Smooth muscle cell (in vitro differentiated cells): ENCODE measurements around the gene POMP. TPM values are rescaled to one million over a fixed set of nuclear protein-coding genes. Genes with fewer than 3 reads are reported as not detected.
"Not testable (repeated sequence)": the region's sequence is repeated elsewhere in the genome, so short reads cannot be mapped to it uniquely, and the experiment has no call there.

Experiments
- DNase-seq: peaks from one replicate; lab custom pipeline; 2025; ENCODE audit not compliant: unreplicated experiment; lab: John Stamatoyannopoulos, UW
- H2AFZ ChIP-seq: fragments of 200-600 bp; sonication (generic); 2 replicates; pipeline ENCODE4 v1.6.0; 2016; ENCODE audit warnings: antibody characterized with exemption, low read depth, mild to moderate bottlenecking
- H3F3A ChIP-seq: fragments of 200-600 bp; sonication (generic); 2 replicates; pipeline ENCODE4 v1.6.0; 2017; ENCODE audit warnings: antibody characterized with exemption, low read depth
- H3K27ac ChIP-seq: fragments of 200-600 bp; sonication (generic); 2 replicates; pipeline ENCODE4 v1.5.1; 2016; ENCODE audit warnings: low read depth, mild to moderate bottlenecking
- H3K27me3 ChIP-seq: fragments of 200-600 bp; sonication (generic); 2 replicates; pipeline ENCODE4 v1.6.1; 2016; ENCODE audit warnings: low read depth, mild to moderate bottlenecking
- H3K36me3 ChIP-seq: fragments of 200-600 bp; sonication (generic); 2 replicates; pipeline ENCODE4 v1.5.1; 2016; ENCODE audit warnings: low read depth
- H3K4me1 ChIP-seq: fragments of 200-600 bp; sonication (generic); 2 replicates; pipeline ENCODE4 v1.5.1; 2016; ENCODE audit warnings: low read depth
- H3K4me2 ChIP-seq: fragments of 200-600 bp; sonication (generic); 2 replicates; pipeline ENCODE4 v1.6.0; 2016; ENCODE audit warnings: mild to moderate bottlenecking
- H3K4me3 ChIP-seq: fragments of 200-600 bp; sonication (generic); 2 replicates; pipeline ENCODE4 v1.5.1; 2016; ENCODE audit warnings: mild to moderate bottlenecking
- H3K79me2 ChIP-seq: fragments of 200-600 bp; sonication (generic); 2 replicates; pipeline ENCODE4 v1.6.0; 2016; ENCODE audit warnings: low read depth, mild to moderate bottlenecking
- H3K9ac ChIP-seq: fragments of 200-600 bp; sonication (generic); 2 replicates; pipeline ENCODE4 v1.6.0; 2016; ENCODE audit warnings: low read depth
- H3K9me3 ChIP-seq: fragments of 200-600 bp; sonication (generic); replicated peaks from 2 replicates; pipeline ENCODE4 v1.5.1; 2016; ENCODE audit warnings: low read depth
- H4K20me1 ChIP-seq: fragments of 200-600 bp; sonication (generic); 2 replicates; pipeline ENCODE4 v1.6.0; 2016; ENCODE audit warnings: low read depth
- WGBS: methylation state at CpG from one replicate; pipeline ENCODE4 v1.1.7; 2016; ENCODE audit warnings: low lambda C conversion rate; 5-methylcytosine and 5-hydroxymethylcytosine counted together
- polyA plus RNA-seq: library from polyadenylated mRNA; unstranded; fragments of >200 nt; fragmentation: Nextera tagmentation; extraction: Ambion mirVana; gene quantifications from 2 replicates; pipeline ENCODE4 v1.2.1, GENCODE V29; 2016
- total RNA-seq: library from RNA; depleted of rRNA; stranded (reverse); fragments of >200 nt; gene quantifications from 2 replicates; pipeline ENCODE4 v1.2.3, GENCODE V29; 2014
- TF ChIP-seq, protein P1 (sequence below): fragments of 200-600 bp; sonication (generic); IDR thresholded peaks from 2 replicates; pipeline ENCODE4 v1.5.1; 2017; ENCODE audit warnings: borderline replicate concordance, mild to moderate bottlenecking, antibody characterized with exemption; ENCODE audit not compliant: insufficient read depth, poor library complexity, severe bottlenecking

POMP gene
- total and polyA plus RNA-seq, 2 experiments from 2014 or later = 134 to 265 TPM

- no peaks in the 10 kb centered on the region for H3F3A ChIP-seq
- no peak overlapping the region for H2AFZ ChIP-seq
- no peaks in the 10 kb centered on the region for H3K79me2 ChIP-seq
- H3K27ac ChIP-seq = no peak overlapping the region
- peaks cover 8% of the 10 kb centered on the region for H3K9me3 ChIP-seq
- H3K4me2 ChIP-seq = no peak overlapping the region
- H4K20me1 ChIP-seq = no peaks in the 10 kb centered on the region
- DNase-seq = no peak
- peaks cover 4% of the 10 kb centered on the region for H3K36me3 ChIP-seq
- no peaks in the 10 kb centered on the region for H3K27me3 ChIP-seq
- WGBS = 93% methylated on average over 3 of the region's 3 CpGs
- no peak overlapping the region for H3K9ac ChIP-seq
- no peak overlapping the region for H3K4me3 ChIP-seq
- TF ChIP-seq, protein P1, sequence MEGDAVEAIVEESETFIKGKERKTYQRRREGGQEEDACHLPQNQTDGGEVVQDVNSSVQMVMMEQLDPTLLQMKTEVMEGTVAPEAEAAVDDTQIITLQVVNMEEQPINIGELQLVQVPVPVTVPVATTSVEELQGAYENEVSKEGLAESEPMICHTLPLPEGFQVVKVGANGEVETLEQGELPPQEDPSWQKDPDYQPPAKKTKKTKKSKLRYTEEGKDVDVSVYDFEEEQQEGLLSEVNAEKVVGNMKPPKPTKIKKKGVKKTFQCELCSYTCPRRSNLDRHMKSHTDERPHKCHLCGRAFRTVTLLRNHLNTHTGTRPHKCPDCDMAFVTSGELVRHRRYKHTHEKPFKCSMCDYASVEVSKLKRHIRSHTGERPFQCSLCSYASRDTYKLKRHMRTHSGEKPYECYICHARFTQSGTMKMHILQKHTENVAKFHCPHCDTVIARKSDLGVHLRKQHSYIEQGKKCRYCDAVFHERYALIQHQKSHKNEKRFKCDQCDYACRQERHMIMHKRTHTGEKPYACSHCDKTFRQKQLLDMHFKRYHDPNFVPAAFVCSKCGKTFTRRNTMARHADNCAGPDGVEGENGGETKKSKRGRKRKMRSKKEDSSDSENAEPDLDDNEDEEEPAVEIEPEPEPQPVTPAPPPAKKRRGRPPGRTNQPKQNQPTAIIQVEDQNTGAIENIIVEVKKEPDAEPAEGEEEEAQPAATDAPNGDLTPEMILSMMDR = no peak
- no peaks in the 10 kb centered on the region for H3K4me1 ChIP-seq
Observed at GRCh38 chr13:28685892-28686291, 27.0 kb downstream of the POMP start.

DNA sequence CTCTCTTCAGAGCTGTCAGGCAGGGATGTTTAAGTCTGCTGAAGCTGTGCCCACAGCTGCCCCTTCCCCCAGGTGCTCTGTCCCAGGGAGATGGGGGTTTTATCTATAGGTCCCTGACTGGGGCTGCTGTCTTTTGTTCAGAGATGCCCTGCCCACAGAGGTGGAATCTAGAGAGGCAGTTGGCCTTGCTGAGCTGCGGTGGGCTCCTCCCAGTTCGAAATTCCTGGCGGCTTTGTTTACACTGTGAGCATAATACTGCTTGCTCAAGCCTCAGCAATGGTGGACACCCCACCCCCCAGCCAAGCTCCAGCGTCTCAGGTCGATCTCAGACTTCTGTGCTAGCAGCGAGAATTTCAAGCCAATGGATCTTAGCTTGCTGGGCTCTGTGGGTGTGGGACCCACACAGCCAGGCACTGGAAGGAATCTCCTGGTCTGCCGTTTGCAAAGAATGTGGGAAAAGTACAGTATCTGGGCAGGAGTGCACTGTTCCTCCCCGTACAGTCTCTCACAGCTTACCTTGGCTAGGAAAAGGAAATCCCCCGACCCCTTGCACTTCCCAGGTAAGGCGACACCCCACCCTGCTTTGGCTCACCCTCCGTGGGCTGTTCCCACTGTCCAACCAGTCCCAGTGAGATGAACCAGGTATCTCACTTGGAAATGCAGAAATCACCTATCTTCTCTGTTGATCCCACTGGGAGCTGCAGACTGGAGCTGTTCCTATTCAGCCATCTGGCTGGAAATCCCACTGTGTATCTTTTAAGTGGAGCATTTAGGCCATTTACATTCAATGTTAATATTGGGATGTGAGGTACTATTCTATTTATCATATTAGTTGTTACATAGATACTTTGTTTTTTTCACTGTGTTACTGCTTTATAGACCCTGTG is 34.9 kb downstream of the POMP start:
- H3K79me2 ChIP-seq, H3K9me3 ChIP-seq, H3K27me3 ChIP-seq, H3K36me3 ChIP-seq, H3F3A ChIP-seq, H4K20me1 ChIP-seq, DNase-seq: not testable (repeated sequence)
- Histone ChIP-seq H2AFZ (peak overlapping the region; percentile 85), H3K4me3 (peak overlapping the region; percentile 50), H3K27ac (peak overlapping the region; percentile 39), H3K4me1 (peaks cover 13% of the 10 kb centered on the region), H3K4me2 (peak overlapping the region; percentile 83), H3K9ac (peak overlapping the region; percentile 51)
- WGBS = 30% methylated on average over 11 of the region's 11 CpGs

- Histone ChIP-seq H3K27me3 (no peaks in the 10 kb centered on the region), H3K9me3 (no peaks in the 10 kb centered on the region), H3K27ac (no peak overlapping the region), H3K4me1 (peaks cover 13% of the 10 kb centered on the region), H3K4me3 (no peak overlapping the region), H3K4me2 (no peak overlapping the region), H2AFZ (no peak overlapping the region), H3K36me3 (peaks cover 19% of the 10 kb centered on the region), H4K20me1 (no peaks in the 10 kb centered on the region), H3K9ac (no peak overlapping the region), H3F3A (no peaks in the 10 kb centered on the region), H3K79me2 (no peaks in the 10 kb centered on the region)
- no peak for DNase-seq
- 90% methylated on average over 1 of the region's 1 CpG for WGBS
- TF ChIP-seq, protein P1 = no peak
Observed at GRCh38 chr13:28697441-28697840, 38.5 kb downstream of the POMP start.

- H3K4me2 ChIP-seq = no peak overlapping the region
- H3K36me3 ChIP-seq = peaks cover 19% of the 10 kb centered on the region
- no peaks in the 10 kb centered on the region for H3K9me3 ChIP-seq
- H2AFZ ChIP-seq = no peak overlapping the region
- TF ChIP-seq, protein P1 = no peak
- 91% methylated on average over 1 of the region's 1 CpG for WGBS
- no peak overlapping the region for H3K4me3 ChIP-seq
- peaks cover 3% of the 10 kb centered on the region for H3K4me1 ChIP-seq
- H3K27ac ChIP-seq = no peak overlapping the region
- no peak for DNase-seq
- H3K27me3 ChIP-seq = no peaks in the 10 kb centered on the region
- H4K20me1 ChIP-seq = no peaks in the 10 kb centered on the region
- no peaks in the 10 kb centered on the region for H3F3A ChIP-seq
- H3K79me2 ChIP-seq = no peaks in the 10 kb centered on the region
- H3K9ac ChIP-seq = no peak overlapping the region
Observed at GRCh38 chr13:28699246-28699645, 40.3 kb downstream of the POMP start.
